GM19328 (cell line): ENCODE data around the gene BTD.

Experiments used
- ATAC-seq: cut with Tn5 transposase; IDR thresholded peaks from one replicate; pipeline ENCODE4 v1.9.1; 2021; ENCODE audit warnings: mild to moderate bottlenecking, moderate library complexity; ENCODE audit not compliant: unreplicated experiment

Gene BTD

DNA sequence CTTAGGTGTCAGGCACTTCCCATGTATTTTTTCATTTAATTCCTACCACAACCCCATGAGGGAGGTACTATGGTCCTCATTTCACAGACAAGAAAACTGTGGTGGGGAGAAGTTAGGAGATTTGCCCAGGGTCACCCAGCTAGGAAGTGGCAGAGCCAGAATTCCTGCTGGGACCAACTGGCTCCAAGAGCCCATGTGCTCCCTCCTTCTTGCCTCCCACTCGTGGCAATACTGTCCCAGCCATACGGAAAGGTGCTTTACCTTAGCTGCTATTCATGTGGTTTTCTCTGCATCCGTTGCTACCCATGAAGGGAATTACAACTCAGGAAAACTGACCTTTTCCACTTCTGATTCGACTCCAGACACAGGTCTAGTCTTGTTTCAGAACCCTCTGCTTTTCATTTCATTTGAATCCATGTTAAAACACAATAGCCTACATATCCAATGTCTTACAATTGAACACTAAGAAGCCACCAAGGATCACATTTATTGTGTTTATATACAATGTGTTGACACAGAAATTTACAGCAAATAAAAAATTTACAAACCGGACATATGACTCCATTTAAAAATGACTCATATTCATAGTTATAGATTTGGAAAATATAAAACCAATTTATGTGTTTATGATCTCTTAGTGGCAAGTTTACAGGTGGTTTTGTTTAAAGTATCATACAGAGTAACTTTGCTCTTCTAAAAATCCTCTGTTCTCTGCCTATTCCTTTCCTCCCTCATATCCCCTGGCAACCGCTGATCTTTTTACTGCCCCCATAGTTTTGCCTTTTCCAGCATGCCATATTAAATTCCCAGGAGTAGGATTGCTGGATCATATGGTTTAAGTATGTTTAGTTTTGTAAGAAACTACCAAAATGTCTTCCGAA lies 58.8 kb downstream of the BTD start:
- no peak for ATAC-seq

DNA sequence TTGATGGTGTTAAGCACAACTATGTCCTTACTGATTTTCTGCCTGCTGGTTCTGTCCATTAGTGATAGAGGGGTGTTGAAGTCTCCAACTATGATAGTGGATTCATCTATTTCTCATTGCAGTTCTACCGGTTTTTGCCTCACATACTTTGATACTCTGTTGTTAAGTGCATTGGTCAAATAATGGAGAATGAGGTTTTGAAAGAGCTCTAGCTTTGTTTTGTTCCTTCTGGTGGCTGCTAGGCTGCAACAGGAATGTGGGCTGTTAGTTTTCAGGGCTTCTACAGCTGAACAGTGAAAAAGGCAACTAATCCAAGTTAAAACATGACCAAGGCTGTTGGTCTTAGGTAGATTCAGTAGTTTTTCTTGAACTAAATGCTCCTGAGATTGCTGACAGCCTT lies 62.6 kb downstream of the BTD start:
- ATAC-seq = no peak

DNA sequence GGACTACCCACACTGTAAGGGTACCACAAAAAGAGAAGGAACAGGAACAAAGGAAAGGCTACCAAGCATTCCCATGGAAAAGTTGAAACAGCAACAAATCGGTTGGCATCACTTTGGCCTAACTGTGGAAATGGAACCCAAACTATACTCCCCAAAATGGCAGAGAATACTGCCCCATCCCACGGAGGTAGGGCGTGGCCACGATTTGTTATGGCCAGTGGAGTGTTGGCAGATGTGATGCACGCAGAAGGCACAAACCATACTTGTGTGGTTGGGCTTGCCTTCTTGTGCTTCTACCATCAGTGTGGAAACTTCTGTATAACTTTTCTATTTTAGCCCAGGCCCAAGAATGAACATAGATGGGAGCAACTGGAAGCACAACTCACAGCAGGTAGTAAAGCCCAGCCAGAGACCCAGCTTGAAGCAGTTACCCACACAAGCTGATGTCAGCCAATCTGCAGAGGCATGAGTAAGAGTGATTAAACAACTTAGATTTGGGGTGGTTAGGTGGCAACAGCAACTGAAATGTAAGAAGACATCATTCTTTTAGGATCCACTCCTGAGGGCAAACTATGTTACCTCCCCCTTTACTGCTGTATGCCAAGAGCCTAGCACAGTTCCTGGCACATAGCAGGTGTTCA lies 64.1 kb downstream of the BTD start:
- ATAC-seq = no peak

DNA sequence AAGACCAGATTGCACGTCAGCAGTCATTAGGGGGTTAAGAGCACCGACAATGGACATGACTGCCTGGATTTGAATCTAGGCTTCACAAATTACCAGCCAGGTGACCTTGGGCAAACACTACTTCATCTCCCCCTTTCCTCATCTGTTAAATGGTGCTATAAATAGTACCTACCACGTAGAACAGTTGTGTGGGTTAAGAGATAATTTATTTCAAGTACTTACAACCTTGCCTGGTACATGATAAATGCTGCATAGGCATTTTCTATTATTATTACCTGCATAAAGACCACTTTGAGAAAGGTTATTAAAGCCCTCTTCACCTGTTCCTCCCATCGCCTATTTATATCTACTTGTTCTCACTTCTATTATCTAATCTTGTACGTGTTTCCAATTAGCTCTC lies 64.7 kb downstream of the BTD start:
- ATAC-seq = no peak

DNA sequence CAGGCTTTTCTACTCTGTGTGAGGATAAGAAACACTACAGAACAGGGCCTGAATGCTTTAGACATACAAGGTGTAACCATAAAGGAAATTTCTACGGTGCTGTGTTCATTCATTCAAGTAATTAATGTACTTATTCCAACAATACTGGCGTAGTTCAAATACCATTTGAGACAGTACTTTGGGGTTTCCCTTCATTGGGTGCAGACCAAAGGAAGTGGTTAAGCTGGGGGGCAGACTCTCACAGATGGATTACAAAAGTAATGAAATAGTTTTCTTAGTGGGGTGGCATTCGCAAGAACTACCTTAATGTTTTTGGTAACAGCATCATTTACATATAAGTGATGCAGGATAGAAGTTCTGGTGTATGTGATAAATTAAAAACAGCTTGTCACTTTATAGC lies 65.9 kb downstream of the BTD start:
- ATAC-seq = no peak

DNA sequence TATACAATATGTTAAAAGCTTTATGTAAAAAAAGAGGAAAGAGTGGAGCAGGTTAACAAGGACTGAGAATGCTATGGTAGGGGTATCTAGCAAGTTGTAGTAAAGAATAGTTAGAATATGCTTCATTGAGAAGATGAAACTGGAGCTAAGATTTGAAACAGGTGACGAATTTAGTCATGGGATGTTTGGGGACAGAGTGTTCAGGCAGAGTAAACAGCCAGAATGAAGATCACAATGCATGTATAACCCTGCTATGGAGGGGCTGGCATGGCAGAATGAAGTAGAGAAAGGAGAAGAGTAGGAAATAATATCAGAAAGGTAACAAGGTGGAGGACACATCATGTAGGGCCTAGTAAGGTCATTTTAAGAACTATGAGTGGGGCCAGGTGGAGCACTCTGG lies 72.0 kb downstream of the BTD start:
- no peak for ATAC-seq

DNA sequence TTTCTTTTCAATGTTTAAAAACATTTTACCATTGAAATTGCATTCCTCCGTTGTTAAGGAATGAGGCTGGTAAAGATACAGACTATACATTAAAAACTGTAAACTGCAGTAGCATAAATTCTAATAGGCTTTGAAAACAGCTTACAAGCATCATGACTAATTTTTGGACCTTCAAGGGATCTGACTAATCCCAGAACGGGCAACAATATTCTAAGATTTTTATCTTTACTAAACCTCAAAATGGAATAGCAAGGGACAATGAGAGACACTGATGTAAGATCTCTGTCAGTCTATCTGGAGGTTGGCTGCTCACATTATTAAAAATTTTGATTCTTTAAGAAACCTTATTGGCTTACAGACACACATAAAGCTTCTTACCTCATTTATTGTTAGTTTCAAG lies 74.7 kb downstream of the BTD start:
- no peak for ATAC-seq

DNA sequence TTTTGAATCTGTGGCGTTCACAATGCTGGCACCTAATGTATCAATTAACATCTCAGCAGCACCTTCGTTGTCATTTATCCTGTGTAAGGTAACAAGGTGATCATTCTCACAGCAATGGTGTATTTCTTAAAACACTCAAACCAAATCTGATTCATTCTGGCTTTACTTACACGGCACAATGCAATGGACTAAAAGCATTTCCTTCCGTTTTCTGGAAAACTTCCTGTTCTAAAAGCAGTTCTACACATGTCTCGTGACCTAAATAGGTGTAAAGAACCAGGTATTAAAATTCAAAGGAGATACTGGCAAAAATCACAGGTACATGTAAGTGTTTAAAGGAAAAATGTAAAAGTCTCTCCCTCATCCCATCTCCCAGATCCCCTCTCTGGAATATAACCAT lies 77.8 kb downstream of the BTD start:
- ATAC-seq = no peak

DNA sequence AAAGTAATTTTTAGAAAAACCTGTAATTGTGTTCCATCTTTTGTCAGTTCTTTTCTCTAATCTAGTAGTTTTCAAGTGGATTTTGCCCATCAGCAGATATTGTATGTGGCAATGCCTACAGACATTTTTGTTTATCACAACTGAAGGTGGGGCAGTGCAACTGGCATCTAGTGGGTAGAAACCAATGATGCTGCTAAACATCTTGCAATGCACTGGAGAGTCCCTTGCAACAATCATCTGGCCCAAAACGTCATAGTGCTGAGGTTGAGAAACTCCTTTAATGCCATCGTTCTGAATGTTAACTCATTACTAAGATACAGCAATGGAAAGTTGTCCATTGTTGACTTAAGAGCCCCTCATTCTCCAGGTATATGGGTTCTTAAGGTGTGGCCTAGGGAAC lies 80.1 kb downstream of the BTD start:
- no peak for ATAC-seq

DNA sequence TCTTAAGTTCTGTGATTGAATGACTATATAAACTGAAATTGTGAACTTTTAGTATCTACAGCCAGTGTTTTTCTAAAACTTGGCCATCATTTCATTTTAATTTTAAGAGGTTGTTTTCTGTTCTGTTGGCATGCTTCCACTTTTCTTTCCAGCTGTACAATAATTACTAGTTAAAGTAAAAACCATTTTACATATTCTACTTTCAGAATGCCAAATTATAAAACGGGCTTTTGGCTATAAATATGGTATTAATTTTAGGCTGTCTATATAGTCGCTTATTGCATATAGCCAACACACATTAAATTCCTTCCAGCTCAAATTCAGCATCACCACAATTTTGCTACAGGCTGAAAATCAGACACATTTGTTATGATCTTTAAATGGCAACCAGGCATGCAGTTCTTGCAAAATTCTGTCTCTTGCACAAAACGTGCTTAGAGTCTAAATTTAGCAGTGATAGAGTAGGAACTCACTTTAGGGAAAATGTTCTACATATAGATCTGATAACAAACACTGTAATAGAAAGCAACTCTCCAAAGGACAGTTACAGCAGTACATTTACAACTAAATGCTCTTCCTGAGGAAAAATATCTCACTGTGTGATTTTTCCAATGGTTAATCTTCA lies 81.1 kb downstream of the BTD start:
- no peak for ATAC-seq

DNA sequence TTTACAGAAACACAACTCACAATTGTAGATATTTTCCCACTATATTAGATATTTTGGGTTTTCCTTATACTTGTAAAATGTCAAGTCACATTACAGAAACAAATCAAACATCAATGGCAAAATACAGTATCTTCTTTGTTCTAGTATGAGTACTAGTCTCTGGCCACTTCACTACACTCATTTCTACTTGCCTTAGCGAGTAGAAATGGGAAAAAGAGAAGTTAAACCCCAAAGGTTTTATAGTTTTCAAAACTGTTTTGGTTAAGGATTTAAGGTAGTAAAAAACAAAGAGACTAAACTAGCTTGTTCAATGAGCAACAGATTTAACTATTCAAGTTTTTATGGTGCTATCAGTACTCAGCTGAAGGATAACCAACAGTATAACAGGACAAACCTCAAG lies 81.7 kb downstream of the BTD start:
- no peak for ATAC-seq

DNA sequence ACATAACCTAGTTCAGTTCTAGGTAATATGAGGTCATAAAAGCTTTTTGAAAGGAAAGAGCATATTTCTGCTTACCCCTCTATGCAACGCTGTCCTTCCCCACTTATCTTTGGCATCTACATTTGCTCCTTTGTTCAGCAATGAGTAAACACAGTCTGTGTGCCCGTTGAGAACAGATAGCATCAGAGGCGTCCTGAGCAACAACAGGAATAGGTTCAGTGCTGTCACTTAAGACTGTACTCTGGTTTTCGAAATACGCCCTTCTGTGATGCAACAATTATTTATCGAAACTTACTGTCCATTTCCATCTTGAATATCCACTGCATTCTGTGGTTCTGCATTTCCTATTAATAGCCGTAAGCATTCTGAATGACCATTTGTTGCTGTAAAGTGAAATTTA lies 84.4 kb downstream of the BTD start:
- ATAC-seq = no peak

DNA sequence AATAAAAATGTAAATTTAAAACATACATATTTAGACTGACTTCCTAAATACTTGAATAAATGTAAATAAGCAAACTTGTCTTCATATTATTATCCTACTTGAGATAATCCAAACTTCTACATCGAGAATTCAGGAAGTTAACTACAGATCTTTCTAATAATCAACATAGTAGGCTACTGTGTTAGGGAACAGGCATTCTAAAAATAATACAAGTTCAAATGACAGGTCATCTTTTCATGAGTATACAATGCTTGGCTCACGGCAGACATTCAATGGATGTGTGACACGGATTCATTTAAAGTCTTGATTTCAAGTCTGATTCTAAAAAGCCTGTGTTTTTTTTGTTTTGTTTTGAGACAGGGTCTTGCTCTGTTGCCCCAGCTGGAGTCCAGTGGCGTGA lies 88.7 kb downstream of the BTD start:
- no peak for ATAC-seq

DNA sequence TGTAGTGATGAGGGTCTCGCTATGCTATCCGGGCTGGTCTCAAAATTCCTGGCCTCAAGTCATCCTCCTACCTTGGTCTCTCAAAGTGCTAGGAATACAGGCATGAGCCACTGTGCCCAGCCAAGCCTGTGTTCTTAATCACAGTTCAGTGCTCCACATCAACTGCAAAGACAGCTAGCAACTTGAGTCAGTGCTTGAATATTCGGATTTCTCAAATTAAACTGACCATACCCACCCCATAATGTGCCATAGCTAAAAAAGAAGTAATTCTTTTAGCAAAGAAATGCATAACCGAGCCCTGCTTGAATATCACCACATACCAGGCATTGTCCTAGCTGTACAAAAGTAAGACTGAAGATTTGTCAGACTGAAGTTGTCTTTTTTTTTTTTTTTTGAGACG lies 89.2 kb downstream of the BTD start:
- no peak for ATAC-seq

DNA sequence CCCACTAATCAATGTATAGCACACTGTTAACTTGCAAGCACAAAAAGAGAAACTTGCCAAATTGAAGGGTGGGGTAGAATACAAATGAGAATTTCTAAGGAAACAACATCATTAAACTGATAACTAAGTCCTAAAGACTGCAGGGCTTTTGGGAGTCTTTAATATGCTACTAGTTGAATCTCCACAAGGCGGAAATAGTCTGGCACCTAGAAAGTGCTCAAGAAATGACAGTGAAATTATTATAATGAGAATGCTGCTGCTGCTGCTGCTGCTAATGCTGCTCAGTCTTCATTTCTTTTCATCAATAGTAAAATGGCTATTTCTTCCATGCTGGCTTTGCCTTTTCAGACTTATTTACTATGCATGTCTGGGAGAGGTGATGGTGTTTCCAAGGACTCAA lies 91.8 kb downstream of the BTD start:
- ATAC-seq = no peak

DNA sequence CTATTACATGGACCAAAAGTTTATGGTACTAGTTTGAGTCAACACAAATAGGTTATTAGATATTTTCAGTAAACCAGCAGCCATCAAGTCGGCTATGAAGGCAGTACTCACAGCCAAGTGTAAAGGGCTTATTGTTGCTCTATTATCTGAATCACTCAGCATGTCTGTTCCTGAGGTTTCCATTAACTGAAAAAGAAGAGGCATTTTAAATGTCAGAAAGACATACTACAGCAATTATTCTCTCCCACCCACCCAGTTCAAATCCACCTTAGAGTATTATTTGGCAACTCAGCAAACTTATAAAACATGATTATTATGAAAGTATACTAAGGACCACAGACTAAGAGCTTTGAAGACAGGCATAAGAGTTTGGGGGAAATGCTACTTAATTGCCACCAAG lies 93.1 kb downstream of the BTD start:
- ATAC-seq = no peak
